Esophagus muscularis mucosa (tissue), 3 donors: ENCODE data around the gene DSTYK.

Source experiments
- POLR2AphosphoS5 ChIP-seq, 2 donors: sonication (generic); formaldehyde crosslinking; IDR thresholded peaks; one replicate each; pipeline ENCODE4 v1.6.1; 2017; ENCODE audit warnings: antibody characterized with exemption in 2 of 2
- TF ChIP-seq, protein P1 (sequence below), 3 experiments: fragments of 200-600 bp in 2 of 3; fragments of 450-650 bp in 1 of 3; sonication (generic) in 2 of 3; IDR thresholded peaks; one replicate each; pipeline ENCODE4 v1.5.1; 2017 to 2019; ENCODE audit warnings: antibody characterized with exemption in 3 of 3, mild to moderate bottlenecking in 2 of 3, moderate library complexity in 1 of 3

DNA sequence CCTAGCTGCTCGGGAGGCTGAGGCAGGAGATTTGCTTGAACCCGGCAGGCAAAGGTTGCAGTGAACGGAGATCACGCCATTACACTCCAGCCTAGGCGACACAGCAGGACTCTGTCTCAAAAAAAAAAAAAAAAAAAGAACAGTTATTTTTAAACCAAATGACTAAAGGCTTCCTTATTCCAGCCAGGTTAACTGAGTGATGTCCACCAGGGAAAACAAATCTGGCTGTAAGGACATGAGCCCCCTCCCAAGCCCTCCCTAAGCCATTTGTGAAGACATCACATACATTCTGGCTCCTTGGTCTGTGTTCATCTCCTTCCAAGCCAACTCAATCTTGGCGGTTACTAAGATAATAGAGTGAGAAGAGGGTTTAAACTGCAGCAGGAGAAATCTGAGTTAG, 24.4 kb upstream of the DSTYK start:
- no peak for TF ChIP-seq POLR2AphosphoS5 (IDR thresholded peaks at IDR 0.05)
- TF ChIP-seq, protein P1, sequence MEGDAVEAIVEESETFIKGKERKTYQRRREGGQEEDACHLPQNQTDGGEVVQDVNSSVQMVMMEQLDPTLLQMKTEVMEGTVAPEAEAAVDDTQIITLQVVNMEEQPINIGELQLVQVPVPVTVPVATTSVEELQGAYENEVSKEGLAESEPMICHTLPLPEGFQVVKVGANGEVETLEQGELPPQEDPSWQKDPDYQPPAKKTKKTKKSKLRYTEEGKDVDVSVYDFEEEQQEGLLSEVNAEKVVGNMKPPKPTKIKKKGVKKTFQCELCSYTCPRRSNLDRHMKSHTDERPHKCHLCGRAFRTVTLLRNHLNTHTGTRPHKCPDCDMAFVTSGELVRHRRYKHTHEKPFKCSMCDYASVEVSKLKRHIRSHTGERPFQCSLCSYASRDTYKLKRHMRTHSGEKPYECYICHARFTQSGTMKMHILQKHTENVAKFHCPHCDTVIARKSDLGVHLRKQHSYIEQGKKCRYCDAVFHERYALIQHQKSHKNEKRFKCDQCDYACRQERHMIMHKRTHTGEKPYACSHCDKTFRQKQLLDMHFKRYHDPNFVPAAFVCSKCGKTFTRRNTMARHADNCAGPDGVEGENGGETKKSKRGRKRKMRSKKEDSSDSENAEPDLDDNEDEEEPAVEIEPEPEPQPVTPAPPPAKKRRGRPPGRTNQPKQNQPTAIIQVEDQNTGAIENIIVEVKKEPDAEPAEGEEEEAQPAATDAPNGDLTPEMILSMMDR (IDR thresholded peaks at IDR 0.05), result no peak
